Left lung (tissue), 10 donors: ENCODE data around the gene WASHC3. TPM values are rescaled to one million over a fixed set of nuclear protein-coding genes. Genes with fewer than 3 reads are reported as not detected.

Experiments
- ATAC-seq: fragments of 200-7000 bp; cut with Tn5 transposase; one replicate; pipeline ENCODE4 v1.9.1; 2020; ENCODE audit warnings: moderate library complexity
- DNase-seq, 4 donors: peaks; one replicate each; pipeline ENCODE4 v3.0.0-alpha.2; 2013 to 2020
- H3K27ac ChIP-seq, 2 donors: fragments of 200-600 bp; sonication (generic) in 1 of 2; one replicate each; pipeline versions ENCODE4 v1.5.0 to v1.8.0; 2020 to 2021
- H3K27me3 ChIP-seq, 2 donors: fragments of 200-600 bp; sonication (generic) in 1 of 2; one replicate each; pipeline versions ENCODE4 v1.5.0 to v1.8.0; 2020 to 2021
- H3K36me3 ChIP-seq, 2 donors: fragments of 200-600 bp; sonication (generic) in 1 of 2; one replicate each; pipeline versions ENCODE4 v1.5.0 to v1.8.0; 2020 to 2021
- H3K4me1 ChIP-seq, 2 donors: fragments of 200-600 bp; one replicate each; pipeline ENCODE4 v1.8.0; 2021
- H3K4me3 ChIP-seq, 2 donors: fragments of 200-600 bp; sonication (generic) in 1 of 2; one replicate each; pipeline versions ENCODE4 v1.5.0 to v1.8.0; 2020 to 2021; ENCODE audit warnings: mild to moderate bottlenecking in 1 of 2
- H3K9me3 ChIP-seq, 2 donors: fragments of 200-600 bp; sonication (generic) in 1 of 2; one replicate each; pipeline versions ENCODE4 v1.5.0 to v1.8.0; 2020 to 2021
- intact Hi-C, 2 donors: fragments of 100-400 bp; cut with DNase I; formaldehyde crosslinking; loops; one replicate each; pipeline versions ENCODE4 v1.11.2 to v1.14.2; 2022
- polyA plus RNA-seq, 6 donors: library from polyadenylated mRNA; unstranded; fragments of 120-200 nt; gene quantifications; one replicate each; pipeline ENCODE4 v1.2.1, GENCODE V29; 2013; ENCODE audit not compliant: insufficient read length in 6 of 6
- total RNA-seq, 2 donors: library from RNA; stranded (reverse); fragmentation: NEBNext Ultra II Directional; extraction: Animal tissue kit (Norgen Biotek cat#: 25700); gene quantifications; one replicate each; pipeline ENCODE4 v1.2.1, GENCODE V29; 2021
- TF ChIP-seq, protein P1 (sequence below), 2 donors: fragments of 200-600 bp; sonication (generic) in 1 of 2; IDR thresholded peaks; one replicate each; pipeline versions ENCODE4 v1.5.0 to v1.8.0; 2021; ENCODE audit warnings: antibody characterized with exemption in 2 of 2
- donor health status: DM: no; HTN: yes; CAD: no.
- donor health status: DM: no; HTN: no; CAD: no.

WASHC3 gene
- total and polyA plus RNA-seq, 8 donors = 31.8 to 60.4 (median 49.7) TPM

DNA sequence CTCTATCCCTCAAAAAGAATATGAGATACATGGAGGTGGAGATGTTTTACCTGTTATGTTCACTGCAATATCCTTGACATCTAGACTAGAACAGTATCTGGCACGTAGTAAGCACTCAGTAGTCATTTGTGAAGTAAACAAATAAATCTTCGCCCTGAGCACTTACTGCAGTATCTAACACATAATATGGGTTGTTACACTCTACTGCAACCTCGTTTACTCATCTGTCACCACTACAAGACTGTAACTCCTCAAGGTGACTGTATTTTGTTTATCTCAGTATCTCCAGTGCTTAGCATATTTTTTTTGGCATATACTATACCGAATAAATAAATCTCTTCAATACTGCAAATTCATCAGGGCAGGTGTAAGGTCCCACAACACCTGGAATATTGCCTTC, 66.1 kb downstream of the WASHC3 start:
- no peaks in the 10 kb centered on the region for H3K9me3 ChIP-seq
- no peak overlapping the region for H3K27ac ChIP-seq
- H3K27me3 ChIP-seq = no peaks in the 10 kb centered on the region
- H3K4me1 ChIP-seq = peaks cover 0 to 3% of the 10 kb centered on the region in 2 donors
- no peaks in the 10 kb centered on the region for H3K36me3 ChIP-seq
- H3K4me3 ChIP-seq = no peak overlapping the region
- ATAC-seq = no peak
- TF ChIP-seq, protein P1, sequence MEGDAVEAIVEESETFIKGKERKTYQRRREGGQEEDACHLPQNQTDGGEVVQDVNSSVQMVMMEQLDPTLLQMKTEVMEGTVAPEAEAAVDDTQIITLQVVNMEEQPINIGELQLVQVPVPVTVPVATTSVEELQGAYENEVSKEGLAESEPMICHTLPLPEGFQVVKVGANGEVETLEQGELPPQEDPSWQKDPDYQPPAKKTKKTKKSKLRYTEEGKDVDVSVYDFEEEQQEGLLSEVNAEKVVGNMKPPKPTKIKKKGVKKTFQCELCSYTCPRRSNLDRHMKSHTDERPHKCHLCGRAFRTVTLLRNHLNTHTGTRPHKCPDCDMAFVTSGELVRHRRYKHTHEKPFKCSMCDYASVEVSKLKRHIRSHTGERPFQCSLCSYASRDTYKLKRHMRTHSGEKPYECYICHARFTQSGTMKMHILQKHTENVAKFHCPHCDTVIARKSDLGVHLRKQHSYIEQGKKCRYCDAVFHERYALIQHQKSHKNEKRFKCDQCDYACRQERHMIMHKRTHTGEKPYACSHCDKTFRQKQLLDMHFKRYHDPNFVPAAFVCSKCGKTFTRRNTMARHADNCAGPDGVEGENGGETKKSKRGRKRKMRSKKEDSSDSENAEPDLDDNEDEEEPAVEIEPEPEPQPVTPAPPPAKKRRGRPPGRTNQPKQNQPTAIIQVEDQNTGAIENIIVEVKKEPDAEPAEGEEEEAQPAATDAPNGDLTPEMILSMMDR (IDR thresholded peaks at IDR 0.05) = no peak
- no peak for DNase-seq
- intact Hi-C loops = no loop called here

DNA sequence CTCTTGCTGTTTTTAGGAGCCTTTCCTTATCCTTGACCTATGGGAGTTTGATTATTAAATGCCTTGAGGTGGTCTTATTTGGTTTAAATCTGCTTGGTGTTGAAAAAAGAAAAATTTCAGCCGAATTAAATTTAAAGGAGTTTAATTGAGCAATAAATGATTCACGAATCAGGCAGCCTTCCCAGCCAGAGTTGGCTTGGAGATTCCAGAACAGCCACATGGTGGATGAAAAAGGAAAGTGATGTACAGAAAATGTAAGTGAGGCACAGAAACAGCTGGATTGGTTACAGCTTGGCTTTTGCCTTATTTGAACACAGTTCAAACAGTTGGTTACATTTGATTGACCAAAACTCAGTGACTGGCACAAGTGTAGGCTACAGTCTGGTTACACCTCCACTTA, 69.7 kb downstream of the WASHC3 start:
- Histone ChIP-seq H3K27ac (no peak overlapping the region), H3K4me3 (no peak overlapping the region), H3K27me3 (no peaks in the 10 kb centered on the region), H3K36me3 (no peaks in the 10 kb centered on the region), H3K4me1 (peaks cover 0 to 3% of the 10 kb centered on the region in 2 donors), H3K9me3 (no peaks in the 10 kb centered on the region)
- DNase-seq = no peak
- ATAC-seq = no peak
- intact Hi-C loops = no loop called here
- TF ChIP-seq, protein P1 (IDR thresholded peaks at IDR 0.05) = no peak

DNA sequence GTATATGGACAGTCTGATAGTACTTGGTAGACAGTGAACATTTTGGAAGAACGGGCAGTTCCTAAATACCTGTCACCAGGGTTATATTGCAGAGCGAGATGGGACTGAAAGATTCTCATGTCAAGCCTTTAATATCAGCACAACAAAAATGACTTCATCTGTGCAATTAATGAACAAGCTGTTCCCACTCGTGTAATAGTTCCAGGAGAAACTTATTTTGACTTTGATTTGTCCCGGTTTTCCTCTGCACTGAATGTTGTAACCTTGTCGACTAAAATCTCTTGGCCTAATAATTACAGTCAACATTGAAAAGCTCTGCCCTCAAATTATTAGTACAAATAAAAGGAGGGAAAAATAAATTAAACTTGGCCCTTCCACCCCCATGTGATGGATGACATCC, 79.5 kb downstream of the WASHC3 start:
- DNase-seq = no peak
- Histone ChIP-seq H3K27ac (no peak overlapping the region), H3K36me3 (no peaks in the 10 kb centered on the region), H3K4me3 (no peak overlapping the region), H3K27me3 (no peaks in the 10 kb centered on the region), H3K9me3 (no peaks in the 10 kb centered on the region), H3K4me1 (no peaks in the 10 kb centered on the region)
- intact Hi-C loops = no loop called here
- no peak for ATAC-seq
- TF ChIP-seq, protein P1 (IDR thresholded peaks at IDR 0.05) = no peak

DNA sequence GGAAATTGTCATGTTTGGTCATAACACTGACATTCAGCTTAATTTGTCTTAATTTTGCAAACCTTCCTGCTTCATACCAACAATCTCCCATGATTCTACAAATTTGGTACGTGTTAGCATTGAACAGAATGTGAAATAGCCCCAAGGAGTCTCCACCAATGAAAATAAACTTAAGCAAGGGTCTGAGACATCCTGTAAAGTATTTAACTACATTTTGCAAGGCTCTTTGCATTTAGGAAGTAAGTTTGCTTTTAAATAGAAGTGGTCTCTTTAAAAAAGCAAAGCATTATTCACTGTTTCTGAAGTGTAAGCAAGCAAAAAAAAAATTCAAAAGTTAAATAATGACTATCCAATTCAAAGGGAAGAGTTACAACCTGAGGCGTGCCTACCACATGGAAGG, 79.9 kb downstream of the WASHC3 start:
- no peaks in the 10 kb centered on the region for H3K36me3 ChIP-seq
- H3K4me1 ChIP-seq = no peaks in the 10 kb centered on the region
- no peak overlapping the region for H3K4me3 ChIP-seq
- DNase-seq (no peak), ATAC-seq (peak; percentile 66)
- H3K27me3 ChIP-seq = no peaks in the 10 kb centered on the region
- no peaks in the 10 kb centered on the region for H3K9me3 ChIP-seq
- intact Hi-C loops = no loop called here
- H3K27ac ChIP-seq = no peak overlapping the region
- TF ChIP-seq, protein P1 (IDR thresholded peaks at IDR 0.05) = no peak

DNA sequence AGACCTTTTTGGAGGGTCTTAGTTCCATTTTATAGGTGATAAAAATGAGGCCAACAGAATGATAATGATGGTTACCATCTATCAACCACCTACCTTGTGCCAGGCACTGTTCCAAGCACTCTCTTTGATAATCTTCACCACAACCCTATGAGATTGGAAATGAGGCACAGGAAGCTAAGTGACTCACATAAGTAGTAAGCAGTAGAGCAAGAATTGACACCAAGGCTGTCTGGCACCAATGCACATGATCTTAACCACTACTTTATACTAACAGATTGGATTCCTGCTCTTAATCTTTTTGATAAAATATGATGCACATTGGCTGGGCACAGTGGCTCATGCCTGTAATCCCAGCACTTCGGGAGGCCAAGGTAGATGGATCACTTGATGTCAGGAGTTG, 93.0 kb downstream of the WASHC3 start:
- no peak overlapping the region for H3K27ac ChIP-seq

More for the DNA sequence above, 93.0 kb downstream of the WASHC3 start:
- ATAC-seq = no peak
- H3K4me1 ChIP-seq = no peaks in the 10 kb centered on the region
- no peak for DNase-seq
- intact Hi-C loops = no loop called here
- H3K4me3 ChIP-seq = no peak overlapping the region
- no peaks in the 10 kb centered on the region for H3K27me3 ChIP-seq
- H3K36me3 ChIP-seq = no peaks in the 10 kb centered on the region
- H3K9me3 ChIP-seq = no peaks in the 10 kb centered on the region
- TF ChIP-seq, protein P1 (IDR thresholded peaks at IDR 0.05) = no peak
